Activated CD8-positive, alpha-beta T cell treated with anti-CD3 and anti-CD28 coated beads for 36 hours (primary cell): ENCODE results near the gene TOMM22. TPM values are rescaled to one million over a fixed set of nuclear protein-coding genes. Genes with fewer than 3 reads are reported as not detected.

Experiments used
- ATAC-seq: fragments of 200-7000 bp; cut with Tn5 transposase; one replicate; pipeline ENCODE4 v1.10.0; 2021; ENCODE audit warnings: mild to moderate bottlenecking, moderate library complexity
- CTCF ChIA-PET: fragments of 350-600 bp; sonication (Branson Sonifier 250); formaldehyde crosslinking; loops from one replicate; lab custom pipeline; 2021; ENCODE audit warnings: antibody characterized with exemption; lab: Charles Lee
- POLR2A ChIA-PET: fragments of 350-600 bp; sonication (Branson Sonifier 250); formaldehyde crosslinking; loops from one replicate; lab custom pipeline; 2021; ENCODE audit warnings: antibody characterized with exemption; lab: Charles Lee
- DNase-seq: peaks from one replicate; pipeline ENCODE4 v3.0.0-alpha.2; 2020
- H3K27ac Mint-ChIP-seq: one replicate; pipeline ENCODE4 v1.8.0; 2021; ENCODE audit warnings: mild to moderate bottlenecking, mixed read lengths
- H3K27me3 Mint-ChIP-seq: one replicate; pipeline ENCODE4 v1.8.0; 2021; ENCODE audit warnings: mixed read lengths
- H3K36me3 Mint-ChIP-seq: one replicate; pipeline ENCODE4 v1.8.0; 2021; ENCODE audit warnings: low read depth, mixed read lengths
- H3K4me1 Mint-ChIP-seq: one replicate; pipeline ENCODE4 v1.8.0; 2021; ENCODE audit warnings: low read depth, mixed read lengths
- H3K4me3 Mint-ChIP-seq: one replicate; pipeline ENCODE4 v1.8.0; 2021; ENCODE audit warnings: mild to moderate bottlenecking, moderate library complexity, mixed read lengths
- H3K9me3 Mint-ChIP-seq: one replicate; pipeline ENCODE4 v1.8.0; 2021; ENCODE audit warnings: mixed read lengths
- intact Hi-C: fragments of 100-400 bp; cut with micrococcal nuclease; formaldehyde crosslinking; loops from one replicate; pipeline ENCODE4 v1.10.0; 2022
- total RNA-seq, 2 experiments: library from RNA; stranded (reverse); gene quantifications; one replicate each; pipeline ENCODE4 v1.2.3, GENCODE V29; 2021
- TF ChIP-seq, protein P1 (sequence below): fragments of 200-600 bp; IDR thresholded peaks from one replicate; pipeline ENCODE4 v1.8.0; 2022; ENCODE audit warnings: antibody characterized with exemption, mild to moderate bottlenecking

Gene TOMM22
- total RNA-seq, 2 experiments from 2014 or later = 155 to 158 TPM

DNA sequence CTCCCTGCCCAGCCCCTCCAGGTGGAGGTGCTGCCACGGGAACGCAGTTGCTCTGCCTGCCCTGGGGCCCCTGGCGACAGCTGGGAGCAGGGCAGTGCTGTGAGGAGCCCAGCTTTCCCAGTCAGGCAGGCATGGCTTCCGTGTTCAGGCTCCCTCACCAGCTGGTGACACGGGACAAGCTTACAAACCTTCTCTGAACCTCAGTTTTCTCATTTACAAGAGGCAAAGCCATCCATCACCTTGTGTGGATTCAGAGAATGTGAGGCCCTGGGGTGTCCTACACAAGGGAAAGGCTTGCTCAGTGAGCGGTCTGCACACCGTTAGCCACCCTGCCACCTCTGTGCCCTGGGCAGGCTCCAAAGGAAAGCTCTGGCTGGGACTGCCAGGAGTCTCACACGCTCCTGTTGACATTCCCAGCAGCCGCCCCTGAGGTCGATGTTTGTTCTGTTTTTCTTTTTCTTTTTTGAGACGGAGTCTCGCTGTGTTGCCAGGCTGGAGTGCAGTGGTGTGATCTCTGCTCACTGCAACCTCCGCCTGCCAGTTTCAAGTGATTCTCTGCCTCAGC lies 50.6 kb downstream of the TOMM22 start:
- Mint-ChIP-seq H3K36me3 (peaks cover 46% of the 10 kb centered on the region), H3K4me1 (peaks cover 31% of the 10 kb centered on the region), H3K9me3 (no peaks in the 10 kb centered on the region), H3K4me3 (no peak overlapping the region), H3K27ac (no peak overlapping the region), H3K27me3 (no peaks in the 10 kb centered on the region)
- no peak for ATAC-seq
- POLR2A ChIA-PET = interaction anchor here (0.5 to 41.0 kb wide), 3 partner anchors 8 to 102 kb away, joined by 3 to 905 read pairs (median 905); partner anchors contain the start of genes GTPBP1 and SUN2
- CTCF ChIA-PET = interaction anchor here (1.1 to 6.2 kb wide), 9 partner anchors 10 to 680 kb away, joined by 3 to 73 read pairs (median 8); no protein-coding TSS in a partner anchor
- no peak for DNase-seq
- intact Hi-C loops = no loop called here
- TF ChIP-seq, protein P1, sequence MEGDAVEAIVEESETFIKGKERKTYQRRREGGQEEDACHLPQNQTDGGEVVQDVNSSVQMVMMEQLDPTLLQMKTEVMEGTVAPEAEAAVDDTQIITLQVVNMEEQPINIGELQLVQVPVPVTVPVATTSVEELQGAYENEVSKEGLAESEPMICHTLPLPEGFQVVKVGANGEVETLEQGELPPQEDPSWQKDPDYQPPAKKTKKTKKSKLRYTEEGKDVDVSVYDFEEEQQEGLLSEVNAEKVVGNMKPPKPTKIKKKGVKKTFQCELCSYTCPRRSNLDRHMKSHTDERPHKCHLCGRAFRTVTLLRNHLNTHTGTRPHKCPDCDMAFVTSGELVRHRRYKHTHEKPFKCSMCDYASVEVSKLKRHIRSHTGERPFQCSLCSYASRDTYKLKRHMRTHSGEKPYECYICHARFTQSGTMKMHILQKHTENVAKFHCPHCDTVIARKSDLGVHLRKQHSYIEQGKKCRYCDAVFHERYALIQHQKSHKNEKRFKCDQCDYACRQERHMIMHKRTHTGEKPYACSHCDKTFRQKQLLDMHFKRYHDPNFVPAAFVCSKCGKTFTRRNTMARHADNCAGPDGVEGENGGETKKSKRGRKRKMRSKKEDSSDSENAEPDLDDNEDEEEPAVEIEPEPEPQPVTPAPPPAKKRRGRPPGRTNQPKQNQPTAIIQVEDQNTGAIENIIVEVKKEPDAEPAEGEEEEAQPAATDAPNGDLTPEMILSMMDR = no peak

DNA sequence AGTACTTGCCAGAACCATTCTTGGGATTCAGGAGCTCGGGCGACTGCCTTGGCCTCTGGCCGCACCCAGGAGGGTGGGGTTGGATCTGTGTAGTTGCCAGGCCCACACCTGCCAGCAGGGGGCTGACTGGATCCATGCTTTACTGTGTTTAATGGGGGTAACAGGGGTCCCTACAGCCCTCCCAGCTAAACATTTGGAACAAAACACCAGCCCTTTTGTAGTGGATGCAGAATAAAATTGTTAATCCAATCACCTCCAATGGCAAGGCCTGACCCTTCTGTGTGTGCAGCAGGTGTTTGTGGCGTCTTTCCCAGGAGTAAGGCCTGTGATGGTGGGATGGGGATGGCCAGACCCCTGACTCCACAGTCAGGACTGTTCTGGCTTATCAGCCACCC lies 51.6 kb downstream of the TOMM22 start:
- peak; percentile 71 for DNase-seq
- TF ChIP-seq, protein P1 = peak; percentile 94
- peak overlapping the region; percentile 3 for H3K4me3 Mint-ChIP-seq
- peaks cover 49% of the 10 kb centered on the region for H3K36me3 Mint-ChIP-seq
- H3K27ac Mint-ChIP-seq = peak overlapping the region; percentile 69
- ChIA-PET POLR2A (interaction anchor here (1.6 to 41.0 kb wide), 3 partner anchors 8 to 52 kb away, joined by 3 to 905 read pairs (median 905); partner anchors contain the start of genes GTPBP1, SUN2 and TOMM22), CTCF (interaction anchor here (0.6 to 6.2 kb wide), 13 partner anchors 9 to 681 kb away, joined by 3 to 73 read pairs (median 5); no protein-coding TSS in a partner anchor)
- intact Hi-C loops = no loop called here
- ATAC-seq = peak; percentile 61
- H3K4me1 Mint-ChIP-seq = peaks cover 38% of the 10 kb centered on the region
- H3K27me3 Mint-ChIP-seq = no peaks in the 10 kb centered on the region
- H3K9me3 Mint-ChIP-seq = no peaks in the 10 kb centered on the region

DNA sequence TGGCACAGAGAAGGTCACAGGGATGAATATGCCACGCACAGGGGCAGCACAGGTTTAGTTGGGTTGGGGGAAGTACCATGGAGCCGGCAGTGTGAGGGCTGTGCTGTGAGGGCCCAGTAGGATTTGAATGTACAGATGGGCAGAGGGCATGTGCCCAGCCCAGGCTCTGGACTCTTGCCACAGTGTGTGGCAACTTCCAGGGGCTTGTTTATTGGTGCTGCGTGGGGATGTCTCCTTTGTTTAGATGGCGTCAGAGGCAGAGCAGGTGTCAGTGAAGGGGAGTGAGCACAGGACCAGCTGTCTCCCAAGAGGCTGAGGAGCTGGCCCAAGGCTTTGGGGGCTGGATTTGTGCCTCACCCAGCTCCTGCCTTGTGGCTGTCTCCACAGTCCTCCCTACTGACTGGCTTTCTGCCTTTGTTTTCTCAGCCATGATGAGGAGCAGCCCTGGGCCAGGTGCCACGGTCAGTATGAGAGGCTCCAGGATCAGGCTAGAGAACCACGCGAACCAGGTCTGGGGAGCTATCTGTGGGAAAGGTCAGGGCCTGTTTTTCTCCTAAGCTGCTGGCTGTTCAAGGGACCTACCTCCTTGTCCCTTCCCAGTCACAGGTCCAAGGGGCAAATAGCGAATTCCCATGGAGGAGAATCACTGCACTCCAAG lies 52.1 kb downstream of the TOMM22 start:
- DNase-seq (no peak), ATAC-seq (peak; percentile 5)
- POLR2A ChIA-PET = interaction anchor here (0.6 to 41.0 kb wide), 5 partner anchors 8 to 52 kb away, joined by 3 to 905 read pairs (median 4); partner anchors contain the start of genes GTPBP1, SUN2 and TOMM22
- H3K4me3 Mint-ChIP-seq = no peak overlapping the region
- CTCF ChIA-PET = interaction anchor here (0.8 to 6.2 kb wide), 14 partner anchors 9 to 681 kb away, joined by 3 to 73 read pairs (median 4); no protein-coding TSS in a partner anchor
- TF ChIP-seq, protein P1 = no peak
- no peaks in the 10 kb centered on the region for H3K27me3 Mint-ChIP-seq
- intact Hi-C loops = no loop called here
- H3K4me1 Mint-ChIP-seq = peaks cover 40% of the 10 kb centered on the region
- H3K27ac Mint-ChIP-seq = peak overlapping the region; percentile 69
- H3K9me3 Mint-ChIP-seq = no peaks in the 10 kb centered on the region
- peaks cover 48% of the 10 kb centered on the region for H3K36me3 Mint-ChIP-seq

DNA sequence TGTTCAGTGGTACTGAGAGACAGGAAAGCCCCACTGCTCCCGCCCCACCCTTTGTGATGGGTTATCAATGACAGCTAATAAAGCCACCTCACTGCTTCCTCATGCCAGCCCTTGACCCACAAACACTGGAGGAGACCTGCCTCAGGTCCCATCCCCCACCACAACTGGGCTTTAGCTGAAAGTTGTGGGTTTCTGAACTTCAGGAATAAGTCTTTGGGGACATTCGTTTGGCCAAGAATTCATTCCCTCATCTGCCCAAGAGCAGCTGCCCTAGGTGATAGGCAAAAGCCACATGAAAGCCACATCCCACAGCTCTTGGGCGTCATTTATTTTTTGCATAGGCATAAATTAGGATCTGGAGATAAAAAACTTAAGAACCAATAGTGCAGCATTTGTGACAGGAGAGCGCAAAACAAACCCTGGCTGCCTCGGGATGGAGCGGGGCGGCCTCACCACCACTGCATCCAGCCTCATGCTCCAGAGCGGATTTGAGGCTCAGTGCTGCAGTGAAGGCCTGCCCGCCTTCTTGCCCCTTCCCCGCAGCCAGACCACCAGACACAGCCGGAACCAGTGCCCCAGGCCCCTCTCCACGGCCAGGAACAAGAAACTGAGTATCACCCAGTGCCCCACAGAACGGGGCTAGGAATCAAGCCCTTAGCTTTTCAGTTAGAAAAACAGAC lies 52.8 kb downstream of the TOMM22 start:
- peaks cover 48% of the 10 kb centered on the region for H3K36me3 Mint-ChIP-seq
- intact Hi-C loops = no loop called here

More for the DNA sequence above, 52.8 kb downstream of the TOMM22 start:
- TF ChIP-seq, protein P1 = no peak
- ATAC-seq = no peak
- Mint-ChIP-seq H3K9me3 (no peaks in the 10 kb centered on the region), H3K27ac (peak overlapping the region; percentile 69), H3K27me3 (no peaks in the 10 kb centered on the region), H3K4me1 (peaks cover 40% of the 10 kb centered on the region), H3K4me3 (no peak overlapping the region)
- ChIA-PET CTCF (interaction anchor here (0.8 to 6.2 kb wide), 11 partner anchors 8 to 269 kb away, joined by 3 to 73 read pairs (median 4); no protein-coding TSS in a partner anchor), POLR2A (interaction anchor here (0.6 to 41.0 kb wide), 5 partner anchors 7 to 53 kb away, joined by 3 to 905 read pairs (median 4); partner anchors contain the start of genes GTPBP1, SUN2 and TOMM22)
- DNase-seq = no peak

Other genes starting within 250 kb of the TOMM22 start
- gene KCNJ4, start 226.8 kb upstream of the TOMM22 start, total RNA-seq = not detected
- gene KDELR3, start 213.9 kb upstream of the TOMM22 start, total RNA-seq = 1 to 10 TPM; 1.7 to 2.1 TPM
- gene DDX17, start 175.6 kb upstream of the TOMM22 start, total RNA-seq = 100 to 1,000 TPM; 320 to 334 TPM
- 10 to 100 TPM; 14.2 to 15.1 TPM for gene DMC1, start 111.8 kb upstream of the TOMM22 start, total RNA-seq
- 1 to 10 TPM in 1 of 2 experiments, under 1 TPM in 1; 0.74 to 1.1 TPM for gene FAM227A, start 25.6 kb upstream of the TOMM22 start, total RNA-seq
- gene CBY1, start 25.3 kb upstream of the TOMM22 start, total RNA-seq = 10 to 100 TPM; 15.6 to 15.7 TPM
- 10 to 100 TPM; 84.7 to 88.1 TPM for gene JOSD1, start 19.0 kb downstream of the TOMM22 start, total RNA-seq
- gene GTPBP1, start 24.0 kb downstream of the TOMM22 start, total RNA-seq = 10 to 100 TPM; 93.3 to 97.6 TPM
- gene SUN2, start 74.0 kb downstream of the TOMM22 start, total RNA-seq = 100 to 1,000 TPM; 101 to 107 TPM
- 1 to 10 TPM; 5.5 to 6.0 TPM for gene DNAL4, start 112.2 kb downstream of the TOMM22 start, total RNA-seq
- gene NPTXR, start 162.1 kb downstream of the TOMM22 start, total RNA-seq = under 1 TPM; 0.69 to 0.83 TPM
- 10 to 100 TPM; 97.7 to 99.4 TPM for gene CBX6, start 190.3 kb downstream of the TOMM22 start, total RNA-seq